Upper lobe of right lung (tissue), 1 donor: ENCODE data around the gene NEB. TPM values are rescaled to one million over a fixed set of nuclear protein-coding genes. Genes with fewer than 3 reads are reported as not detected.
"Not testable (repeated sequence)": the region's sequence is repeated elsewhere in the genome, so short reads cannot be mapped to it uniquely, and the experiment has no call there.

Experiments used
- ATAC-seq: fragments of 200-7000 bp; cut with Tn5 transposase; one replicate; pipeline ENCODE4 v1.9.1; 2020; ENCODE audit warnings: mild to moderate bottlenecking, moderate library complexity
- DNase-seq: peaks from one replicate; pipeline ENCODE4 v3.0.0-alpha.2; 2020
- H3K27ac ChIP-seq: fragments of 200-600 bp; one replicate; pipeline ENCODE4 v1.8.0; 2022
- H3K27me3 ChIP-seq: fragments of 200-600 bp; one replicate; pipeline ENCODE4 v1.8.0; 2022; ENCODE audit warnings: mild to moderate bottlenecking
- H3K36me3 ChIP-seq: fragments of 200-600 bp; one replicate; pipeline ENCODE4 v1.8.0; 2022
- H3K4me1 ChIP-seq: fragments of 200-600 bp; one replicate; pipeline ENCODE4 v1.8.0; 2022
- H3K4me3 ChIP-seq: fragments of 200-600 bp; one replicate; pipeline ENCODE4 v1.8.0; 2022; ENCODE audit warnings: mild to moderate bottlenecking
- H3K9me3 ChIP-seq: fragments of 200-600 bp; one replicate; pipeline ENCODE4 v1.8.0; 2022
- intact Hi-C: fragments of 100-400 bp; cut with DNase I; formaldehyde crosslinking; loops from one replicate; pipeline ENCODE4 v1.11.0; 2022
- total RNA-seq: library from RNA; stranded (reverse); fragmentation: NEBNext Ultra II Directional; extraction: Animal tissue kit (Norgen Biotek cat#: 25700); gene quantifications from one replicate; pipeline ENCODE4 v1.2.1, GENCODE V29; 2021
- TF ChIP-seq, protein P1 (sequence below): fragments of 200-600 bp; IDR thresholded peaks from one replicate; pipeline ENCODE4 v1.8.0; 2022; ENCODE audit warnings: antibody characterized with exemption
- donor health status: DM: no; HTN: yes; CAD: no; lungs with severe emphysema.

NEB gene
- total RNA-seq, 1 donor from 2014 or later = 1.9 TPM

- H3K36me3 ChIP-seq = no peaks in the 10 kb centered on the region
- intact Hi-C loops = no loop called here
- no peak overlapping the region for H3K4me3 ChIP-seq
- TF ChIP-seq, protein P1, sequence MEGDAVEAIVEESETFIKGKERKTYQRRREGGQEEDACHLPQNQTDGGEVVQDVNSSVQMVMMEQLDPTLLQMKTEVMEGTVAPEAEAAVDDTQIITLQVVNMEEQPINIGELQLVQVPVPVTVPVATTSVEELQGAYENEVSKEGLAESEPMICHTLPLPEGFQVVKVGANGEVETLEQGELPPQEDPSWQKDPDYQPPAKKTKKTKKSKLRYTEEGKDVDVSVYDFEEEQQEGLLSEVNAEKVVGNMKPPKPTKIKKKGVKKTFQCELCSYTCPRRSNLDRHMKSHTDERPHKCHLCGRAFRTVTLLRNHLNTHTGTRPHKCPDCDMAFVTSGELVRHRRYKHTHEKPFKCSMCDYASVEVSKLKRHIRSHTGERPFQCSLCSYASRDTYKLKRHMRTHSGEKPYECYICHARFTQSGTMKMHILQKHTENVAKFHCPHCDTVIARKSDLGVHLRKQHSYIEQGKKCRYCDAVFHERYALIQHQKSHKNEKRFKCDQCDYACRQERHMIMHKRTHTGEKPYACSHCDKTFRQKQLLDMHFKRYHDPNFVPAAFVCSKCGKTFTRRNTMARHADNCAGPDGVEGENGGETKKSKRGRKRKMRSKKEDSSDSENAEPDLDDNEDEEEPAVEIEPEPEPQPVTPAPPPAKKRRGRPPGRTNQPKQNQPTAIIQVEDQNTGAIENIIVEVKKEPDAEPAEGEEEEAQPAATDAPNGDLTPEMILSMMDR = no peak
- no peak overlapping the region for H3K27ac ChIP-seq
- H3K9me3 ChIP-seq = no peaks in the 10 kb centered on the region
- ATAC-seq (no peak), DNase-seq (no peak)
- H3K27me3 ChIP-seq = no peaks in the 10 kb centered on the region
- H3K4me1 ChIP-seq = peaks cover 3% of the 10 kb centered on the region
Observed at GRCh38 chr2:151758744-151759143, 24.5 kb upstream of the NEB start.

DNA sequence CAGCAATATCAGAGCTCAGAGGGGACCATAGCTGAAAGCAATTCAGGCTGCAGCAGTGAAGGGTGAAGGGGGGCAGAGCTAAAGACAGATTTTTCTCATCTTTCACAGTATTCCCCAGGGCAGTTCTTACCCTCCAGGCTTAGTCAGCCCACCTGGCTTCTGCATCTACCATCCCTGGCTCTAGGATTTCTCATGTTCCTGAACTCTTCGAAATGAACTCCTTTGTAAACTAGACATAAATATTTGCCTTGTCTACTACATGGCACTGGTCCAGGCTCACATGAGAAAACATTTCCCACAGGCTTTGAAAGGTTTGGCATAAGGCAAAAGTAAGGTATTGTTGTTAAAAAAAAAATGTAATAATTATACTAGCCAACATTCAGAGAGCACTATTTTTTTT, 23.6 kb upstream of the NEB start:
- no peak for ATAC-seq

GRCh38 chr2:151756820-151757219, 22.5 kb upstream of the NEB start:
- ATAC-seq (no peak), DNase-seq (no peak)
- Histone ChIP-seq H3K27me3 (no peaks in the 10 kb centered on the region), H3K36me3 (no peaks in the 10 kb centered on the region), H3K9me3 (no peaks in the 10 kb centered on the region), H3K4me3 (no peak overlapping the region), H3K4me1 (peaks cover 3% of the 10 kb centered on the region), H3K27ac (no peak overlapping the region)
- TF ChIP-seq, protein P1 = no peak
- intact Hi-C loops = no loop called here

More for the DNA sequence above, 23.6 kb upstream of the NEB start:
- no peak overlapping the region for H3K4me3 ChIP-seq
- H3K27me3 ChIP-seq = no peaks in the 10 kb centered on the region
- TF ChIP-seq, protein P1 = no peak
- H3K9me3 ChIP-seq = no peaks in the 10 kb centered on the region
- no peak overlapping the region for H3K27ac ChIP-seq
- intact Hi-C loops = no loop called here
- no peaks in the 10 kb centered on the region for H3K36me3 ChIP-seq
- DNase-seq = no peak
- peaks cover 3% of the 10 kb centered on the region for H3K4me1 ChIP-seq

DNA sequence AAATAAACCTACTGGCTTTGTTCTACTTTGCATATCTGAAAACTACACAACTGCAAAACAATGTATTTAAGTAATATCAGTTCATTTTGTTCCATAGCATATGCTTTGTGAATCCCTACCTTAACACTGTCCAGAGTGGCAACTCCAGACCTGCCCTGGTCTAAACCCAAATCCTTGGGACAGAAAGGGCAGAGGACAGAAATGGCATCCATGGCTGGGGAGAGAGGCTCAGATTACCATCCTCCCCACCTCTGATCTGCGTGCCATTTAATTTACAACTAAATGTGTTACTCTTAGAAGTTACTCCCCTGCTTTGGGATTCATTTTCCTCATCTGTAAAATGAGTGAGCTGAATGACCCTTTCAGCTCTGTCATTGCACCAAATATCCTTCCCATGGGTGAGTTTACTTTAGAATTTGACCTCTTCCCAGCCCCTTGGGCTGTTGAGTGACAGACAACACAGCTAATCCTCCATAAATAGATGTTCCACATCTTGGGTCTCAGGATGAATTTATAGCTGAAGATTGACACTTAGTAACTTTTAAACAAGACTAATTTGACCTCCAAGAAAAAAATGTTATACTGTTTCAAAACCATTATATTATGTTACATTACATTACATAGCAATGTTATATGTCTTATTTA, 20.1 kb upstream of the NEB start:
- Histone ChIP-seq H3K27me3 (no peaks in the 10 kb centered on the region), H3K27ac (no peak overlapping the region), H3K4me3 (no peak overlapping the region), H3K36me3 (no peaks in the 10 kb centered on the region), H3K4me1 (peaks cover 3% of the 10 kb centered on the region), H3K9me3 (no peaks in the 10 kb centered on the region)
- intact Hi-C loops = no loop called here
- TF ChIP-seq, protein P1 = no peak
- no peak for DNase-seq
- ATAC-seq = no peak

DNA sequence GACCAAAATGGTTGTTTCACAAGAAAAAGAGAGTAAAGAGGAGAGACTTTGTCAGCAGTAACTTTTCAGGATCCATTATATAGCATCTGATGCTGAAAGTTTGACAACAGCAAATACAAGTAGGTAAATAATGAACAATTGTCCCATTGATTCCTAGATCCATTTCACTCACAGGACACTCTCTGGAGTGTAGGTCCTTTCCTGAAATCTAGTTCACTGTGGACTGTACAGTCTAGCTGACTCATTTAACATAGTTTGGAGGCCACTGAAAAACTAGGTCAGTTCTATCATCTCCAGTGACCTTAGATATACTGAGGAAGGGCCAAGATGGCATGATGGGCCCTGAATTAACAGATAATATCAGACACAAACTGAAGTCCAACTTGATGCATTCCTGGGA, 19.3 kb upstream of the NEB start:
- DNase-seq = no peak
- Histone ChIP-seq H3K4me1 (peaks cover 3% of the 10 kb centered on the region), H3K36me3 (no peaks in the 10 kb centered on the region), H3K27ac (no peak overlapping the region), H3K4me3 (no peak overlapping the region), H3K27me3 (no peaks in the 10 kb centered on the region), H3K9me3 (no peaks in the 10 kb centered on the region)
- TF ChIP-seq, protein P1 = no peak
- ATAC-seq = no peak
- intact Hi-C loops = no loop called here

DNA sequence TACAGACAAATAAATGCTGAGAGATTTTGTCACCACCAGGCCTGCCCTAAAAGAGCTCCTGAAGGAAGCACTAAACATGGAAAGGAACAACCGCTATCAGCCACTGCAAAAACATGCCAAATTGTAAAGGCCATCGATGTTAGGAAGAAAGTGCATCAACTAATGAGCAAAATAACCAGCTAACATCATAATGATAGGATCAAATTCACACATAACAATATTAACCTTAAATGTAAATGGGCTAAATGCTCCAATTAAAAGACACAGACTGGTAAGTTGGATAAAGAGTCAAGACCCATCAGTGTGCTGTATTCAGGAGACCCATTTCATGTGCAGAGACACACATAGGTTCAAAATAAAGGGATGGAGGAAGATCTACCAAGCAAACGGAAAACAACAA, 11.0 kb upstream of the NEB start:
- intact Hi-C loops, H3K36me3 ChIP-seq, H3K4me1 ChIP-seq, DNase-seq, H3K27me3 ChIP-seq, H3K27ac ChIP-seq, ATAC-seq, H3K4me3 ChIP-seq, H3K9me3 ChIP-seq: not testable (repeated sequence)
